ENCODE measurements around the gene ARID3B.

DNA sequence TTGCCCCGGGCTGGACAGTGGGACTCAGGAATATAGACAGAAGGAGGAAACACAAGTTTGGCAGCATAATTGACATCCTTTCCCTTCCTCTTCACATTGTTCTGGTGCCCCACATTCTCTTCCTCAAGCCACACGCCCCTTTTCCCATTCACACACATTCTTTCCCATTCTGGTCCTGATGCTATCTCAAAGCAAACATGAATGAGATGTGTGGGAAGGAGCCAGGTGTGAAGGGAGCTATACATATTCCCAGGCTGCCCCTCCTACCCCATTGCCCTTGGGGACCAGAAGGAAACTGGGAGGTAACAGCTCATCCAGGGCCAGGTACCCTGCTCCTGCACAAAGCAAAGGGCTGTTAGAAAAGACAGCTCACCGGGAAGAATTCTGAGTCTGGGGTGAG is 51.2 kb downstream of the ARID3B start:
- TF ChIP-seq, protein P1, sequence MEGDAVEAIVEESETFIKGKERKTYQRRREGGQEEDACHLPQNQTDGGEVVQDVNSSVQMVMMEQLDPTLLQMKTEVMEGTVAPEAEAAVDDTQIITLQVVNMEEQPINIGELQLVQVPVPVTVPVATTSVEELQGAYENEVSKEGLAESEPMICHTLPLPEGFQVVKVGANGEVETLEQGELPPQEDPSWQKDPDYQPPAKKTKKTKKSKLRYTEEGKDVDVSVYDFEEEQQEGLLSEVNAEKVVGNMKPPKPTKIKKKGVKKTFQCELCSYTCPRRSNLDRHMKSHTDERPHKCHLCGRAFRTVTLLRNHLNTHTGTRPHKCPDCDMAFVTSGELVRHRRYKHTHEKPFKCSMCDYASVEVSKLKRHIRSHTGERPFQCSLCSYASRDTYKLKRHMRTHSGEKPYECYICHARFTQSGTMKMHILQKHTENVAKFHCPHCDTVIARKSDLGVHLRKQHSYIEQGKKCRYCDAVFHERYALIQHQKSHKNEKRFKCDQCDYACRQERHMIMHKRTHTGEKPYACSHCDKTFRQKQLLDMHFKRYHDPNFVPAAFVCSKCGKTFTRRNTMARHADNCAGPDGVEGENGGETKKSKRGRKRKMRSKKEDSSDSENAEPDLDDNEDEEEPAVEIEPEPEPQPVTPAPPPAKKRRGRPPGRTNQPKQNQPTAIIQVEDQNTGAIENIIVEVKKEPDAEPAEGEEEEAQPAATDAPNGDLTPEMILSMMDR (IDR thresholded peaks at IDR 0.05 in 2 of 3, conservative IDR thresholded peaks at IDR 0.05 in 1 of 3; ENCODE audit: borderline replicate concordance in 1 of 3, insufficient read depth in 1 of 3, low read depth in 2 of 3, low read length in 2 of 3), result no peak
- TF ChIP-seq, protein P2, sequence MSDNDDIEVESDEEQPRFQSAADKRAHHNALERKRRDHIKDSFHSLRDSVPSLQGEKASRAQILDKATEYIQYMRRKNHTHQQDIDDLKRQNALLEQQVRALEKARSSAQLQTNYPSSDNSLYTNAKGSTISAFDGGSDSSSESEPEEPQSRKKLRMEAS (IDR thresholded peaks at IDR 0.05), result no peak
- TF ChIP-seq, protein P3, sequence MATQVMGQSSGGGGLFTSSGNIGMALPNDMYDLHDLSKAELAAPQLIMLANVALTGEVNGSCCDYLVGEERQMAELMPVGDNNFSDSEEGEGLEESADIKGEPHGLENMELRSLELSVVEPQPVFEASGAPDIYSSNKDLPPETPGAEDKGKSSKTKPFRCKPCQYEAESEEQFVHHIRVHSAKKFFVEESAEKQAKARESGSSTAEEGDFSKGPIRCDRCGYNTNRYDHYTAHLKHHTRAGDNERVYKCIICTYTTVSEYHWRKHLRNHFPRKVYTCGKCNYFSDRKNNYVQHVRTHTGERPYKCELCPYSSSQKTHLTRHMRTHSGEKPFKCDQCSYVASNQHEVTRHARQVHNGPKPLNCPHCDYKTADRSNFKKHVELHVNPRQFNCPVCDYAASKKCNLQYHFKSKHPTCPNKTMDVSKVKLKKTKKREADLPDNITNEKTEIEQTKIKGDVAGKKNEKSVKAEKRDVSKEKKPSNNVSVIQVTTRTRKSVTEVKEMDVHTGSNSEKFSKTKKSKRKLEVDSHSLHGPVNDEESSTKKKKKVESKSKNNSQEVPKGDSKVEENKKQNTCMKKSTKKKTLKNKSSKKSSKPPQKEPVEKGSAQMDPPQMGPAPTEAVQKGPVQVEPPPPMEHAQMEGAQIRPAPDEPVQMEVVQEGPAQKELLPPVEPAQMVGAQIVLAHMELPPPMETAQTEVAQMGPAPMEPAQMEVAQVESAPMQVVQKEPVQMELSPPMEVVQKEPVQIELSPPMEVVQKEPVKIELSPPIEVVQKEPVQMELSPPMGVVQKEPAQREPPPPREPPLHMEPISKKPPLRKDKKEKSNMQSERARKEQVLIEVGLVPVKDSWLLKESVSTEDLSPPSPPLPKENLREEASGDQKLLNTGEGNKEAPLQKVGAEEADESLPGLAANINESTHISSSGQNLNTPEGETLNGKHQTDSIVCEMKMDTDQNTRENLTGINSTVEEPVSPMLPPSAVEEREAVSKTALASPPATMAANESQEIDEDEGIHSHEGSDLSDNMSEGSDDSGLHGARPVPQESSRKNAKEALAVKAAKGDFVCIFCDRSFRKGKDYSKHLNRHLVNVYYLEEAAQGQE (IDR thresholded peaks at IDR 0.05; ENCODE audit: low read depth), result no peak
